Sigmoid colon (tissue), 7 donors: ENCODE data around the gene ZNF335. TPM values are rescaled to one million over a fixed set of nuclear protein-coding genes. Genes with fewer than 3 reads are reported as not detected.
A peak's percentile ranks its signal among the peaks of the same experiment; 100 is the strongest.

Experiments
- DNase-seq: peaks from one replicate; pipeline ENCODE4 v3.0.0-alpha.2; 2019
- H3K27ac ChIP-seq, 4 donors: fragments of 200-600 bp; sonication (generic); one replicate each; pipeline ENCODE4 v1.5.1; 2016 to 2019; ENCODE audit warnings: mild to moderate bottlenecking in 1 of 4
- H3K27me3 ChIP-seq, 3 donors: fragments of 200-600 bp; sonication (generic); one replicate each; pipeline ENCODE4 v1.5.1; 2019; ENCODE audit warnings: mild to moderate bottlenecking in 1 of 3
- H3K36me3 ChIP-seq, 4 donors: fragments of 200-600 bp; sonication (generic); one replicate each; pipeline ENCODE4 v1.5.1; 2016 to 2019
- H3K4me1 ChIP-seq, 4 donors: fragments of 200-600 bp; sonication (generic); one replicate each; pipeline ENCODE4 v1.5.1; 2017 to 2019
- H3K4me3 ChIP-seq, 4 donors: fragments of 200-600 bp; sonication (generic); one replicate each; pipeline ENCODE4 v1.5.1; 2017 to 2019; ENCODE audit warnings: mild to moderate bottlenecking in 2 of 4, moderate library complexity in 1 of 4
- H3K9me3 ChIP-seq, 4 donors: fragments of 200-600 bp in 3 of 4; sonication (generic) in 3 of 4; one replicate each; pipeline versions ENCODE4 v1.5.1 to v1.6.1; 2013 to 2019
- CTCF ChIP-seq, 4 experiments: fragments of 450-650 bp in 3 of 4; fragments of 200-600 bp in 1 of 4; IDR thresholded peaks; one replicate each; pipeline ENCODE4 v1.5.1; 2016 to 2019; ENCODE audit warnings: antibody characterized with exemption in 4 of 4, mild to moderate bottlenecking in 3 of 4, moderate library complexity in 2 of 4
- EP300 ChIP-seq, 4 donors: sonication (generic); formaldehyde crosslinking; IDR thresholded peaks; one replicate each; pipeline ENCODE4 v1.6.1; 2017; ENCODE audit warnings: antibody characterized with exemption in 4 of 4
- POLR2A ChIP-seq, 2 donors: fragments of 450-650 bp; IDR thresholded peaks; one replicate each; pipeline ENCODE4 v1.6.1; 2016; ENCODE audit warnings: antibody characterized with exemption in 2 of 2, mild to moderate bottlenecking in 2 of 2, moderate library complexity in 2 of 2
- POLR2AphosphoS5 ChIP-seq, 4 donors: sonication (generic); formaldehyde crosslinking; IDR thresholded peaks; one replicate each; pipeline ENCODE4 v1.6.1; 2017; ENCODE audit warnings: antibody characterized with exemption in 4 of 4
- WGBS, 2 donors: extraction: QIAGEN DNeasy Blood & Tissue Kit; methylation state at CpG; one replicate each; pipeline ENCODE4 v1.1.7; 2013; 5-methylcytosine and 5-hydroxymethylcytosine counted together
- intact Hi-C: fragments of 100-400 bp; cut with DNase I; formaldehyde crosslinking; loops from one replicate; pipeline ENCODE4 v1.15.1; 2023
- polyA plus RNA-seq, 3 donors: library from polyadenylated mRNA; stranded (reverse); fragments of 200-250 nt; gene quantifications; one replicate each; pipeline ENCODE4 v1.2.3, GENCODE V29; 2013
- total RNA-seq, 4 donors: library from RNA; depleted of rRNA; stranded (reverse); fragments of >200 nt; gene quantifications; one replicate each; pipeline ENCODE4 v1.1.0, GENCODE V29; 2016
- donor health status: healthy with polysubstance abuse.
- donor health status: Bipolar disorder and iron deficiency.
- donor health status: healthy.

Gene ZNF335
- total and polyA plus RNA-seq, 7 donors, result 5.4 to 24.4 (median 12.5) TPM

GRCh38 chr20:45972500-45973183 is 639 bp upstream of the ZNF335 start:
- intact Hi-C loops, result loop anchor here (1.0 to 5.0 kb wide), 4 partner anchors 37 to 140 kb away; partner anchors contain the start of genes CTSA, NCOA5, NEURL2 and SNX21
- Histone ChIP-seq H3K27ac (peak overlapping the region; percentile 92 to 99 (median 98)), H3K27me3 (no peaks in the 10 kb centered on the region), H3K9me3 (no peaks in the 10 kb centered on the region), H3K36me3 (peaks cover 12 to 20% (median 18%) of the 10 kb centered on the region in 4 donors), H3K4me3 (peak overlapping the region; percentile 65 to 92 (median 77)), H3K4me1 (peaks cover 0 to 36% (median 25%) of the 10 kb centered on the region in 4 donors)
- 39 to 40% methylated on average over 29 of the region's 29 CpGs for WGBS, 2 donors
- DNase-seq, result peak; percentile 65
- TF ChIP-seq POLR2AphosphoS5 (IDR thresholded peaks at IDR 0.05), result no peak
- no peak for TF ChIP-seq CTCF (IDR thresholded peaks at IDR 0.05)
- no peak for TF ChIP-seq POLR2A (IDR thresholded peaks at IDR 0.05)
- TF ChIP-seq EP300 (IDR thresholded peaks at IDR 0.05), result no peak

- Histone ChIP-seq H3K9me3 (no peaks in the 10 kb centered on the region), H3K27me3 (no peaks in the 10 kb centered on the region), H3K4me1 (peaks cover 0 to 36% (median 25%) of the 10 kb centered on the region in 4 donors), H3K27ac (peak overlapping the region; percentile 92 to 99 (median 98)), H3K36me3 (peaks cover 24 to 33% (median 29%) of the 10 kb centered on the region in 4 donors), H3K4me3 (peak overlapping the region; percentile 65 to 92 (median 77))
- DNase-seq, result no peak
- intact Hi-C loops, result loop anchor here (5.0 kb wide), 1 partner anchor 139 kb away; the partner anchor contains the start of gene SNX21
- 0 to 1% methylated on average over 14 of the region's 14 CpGs for WGBS, 2 donors
- TF ChIP-seq POLR2A (IDR thresholded peaks at IDR 0.05), result no peak
- TF ChIP-seq EP300 (IDR thresholded peaks at IDR 0.05), result no peak
- peak in 1 of 4 donors; percentile 15 for TF ChIP-seq POLR2AphosphoS5 (IDR thresholded peaks at IDR 0.05)
Measured at GRCh38 chr20:45971425-45971674, 653 bp downstream of the ZNF335 start.

DNA sequence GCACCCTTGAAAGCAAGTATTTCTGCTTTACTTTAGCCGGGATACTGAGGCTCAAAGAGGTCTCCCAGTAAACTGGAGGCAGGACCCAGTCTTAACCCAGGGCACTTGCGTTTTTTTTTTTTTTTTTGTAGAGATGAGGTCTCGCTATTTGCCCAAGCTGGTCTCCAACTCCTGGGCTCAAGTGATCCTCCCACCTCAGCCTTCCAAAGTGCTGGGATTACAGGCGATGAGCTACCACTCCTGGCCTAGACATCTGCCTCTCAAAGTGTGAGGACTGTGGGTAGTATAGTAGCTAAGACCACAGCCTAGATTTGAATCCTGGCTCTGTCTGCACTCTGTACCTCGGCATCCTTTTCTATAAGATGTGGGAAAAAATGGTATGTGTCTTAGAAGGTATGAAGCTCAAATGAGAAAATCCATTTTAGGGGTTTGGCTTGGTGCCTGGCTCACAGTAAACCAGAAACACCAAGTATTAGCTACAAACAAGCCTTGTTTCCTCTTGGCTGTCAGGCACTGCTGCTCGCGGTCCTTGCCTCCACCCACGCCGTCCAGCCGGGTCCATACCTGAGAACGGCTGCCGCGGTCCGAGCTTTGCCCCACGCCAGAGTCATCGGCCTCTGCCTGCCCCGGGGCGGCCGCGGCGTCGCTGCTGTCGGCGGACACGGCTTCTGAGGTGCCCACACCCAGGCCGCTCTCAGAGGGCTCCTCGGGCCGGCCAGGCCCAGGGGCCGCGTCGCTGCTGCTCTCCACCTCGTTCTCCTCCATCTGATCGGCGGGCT is 1.2 kb downstream of the ZNF335 start:
- intact Hi-C loops, result loop anchor here (5.0 kb wide), 1 partner anchor 139 kb away; the partner anchor contains the start of gene SNX21
- Histone ChIP-seq H3K27me3 (no peaks in the 10 kb centered on the region), H3K9me3 (no peaks in the 10 kb centered on the region), H3K27ac (peak overlapping the region; percentile 92 to 99 (median 98)), H3K4me1 (peaks cover 0 to 36% (median 25%) of the 10 kb centered on the region in 4 donors), H3K4me3 (peak overlapping the region; percentile 65 to 92 (median 77)), H3K36me3 (peaks cover 26 to 38% (median 32%) of the 10 kb centered on the region in 4 donors)
- no peak for DNase-seq
- 5 to 11% methylated on average over 34 of the region's 34 CpGs for WGBS, 2 donors
- TF ChIP-seq CTCF (IDR thresholded peaks at IDR 0.05), result no peak
- no peak for TF ChIP-seq EP300 (IDR thresholded peaks at IDR 0.05)
- no peak for TF ChIP-seq POLR2AphosphoS5 (IDR thresholded peaks at IDR 0.05)
- TF ChIP-seq POLR2A (IDR thresholded peaks at IDR 0.05), result no peak

DNA sequence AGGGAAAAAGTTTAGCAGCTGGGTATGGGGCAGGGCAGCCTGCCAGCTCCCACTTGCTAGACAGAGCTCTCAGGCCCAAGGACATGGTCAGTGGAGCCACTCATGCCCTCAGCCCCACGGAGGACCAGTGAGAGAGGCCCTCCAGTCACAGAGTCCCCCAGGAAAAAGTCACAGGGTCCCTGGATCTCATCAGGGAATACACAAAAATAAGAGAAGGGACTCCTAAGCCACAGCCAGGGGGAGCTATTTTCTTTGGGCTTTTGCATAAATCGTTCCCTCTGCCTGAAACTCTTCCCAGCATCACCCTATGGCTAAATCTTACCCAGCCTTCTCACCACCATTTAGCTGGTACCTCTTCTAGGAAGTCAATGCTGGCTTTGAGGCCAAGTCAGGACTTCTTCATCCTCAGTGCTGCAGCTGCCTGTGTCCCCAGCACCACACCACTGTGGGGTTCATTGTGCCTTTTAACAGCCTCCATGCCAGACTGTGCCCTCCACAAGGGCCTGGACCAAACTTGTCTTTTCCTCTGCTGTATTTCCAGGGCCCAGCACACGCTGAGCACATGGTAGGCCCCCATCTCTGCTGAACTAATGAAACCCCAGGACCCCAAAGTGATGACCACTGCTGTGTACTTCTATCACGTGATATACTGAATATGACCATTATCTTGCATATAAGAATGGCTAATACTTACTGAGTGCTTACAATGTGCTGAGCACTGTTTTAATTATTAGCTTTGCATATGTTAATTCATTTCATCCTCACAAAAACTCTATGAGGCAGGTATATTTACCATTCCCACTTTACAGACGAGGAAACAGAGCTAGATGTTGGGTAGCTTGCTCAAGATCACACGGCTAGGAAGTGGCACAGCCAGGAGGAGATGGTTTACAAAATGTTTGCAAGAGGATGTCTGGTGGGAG is 2.0 kb downstream of the ZNF335 start:
- Histone ChIP-seq H3K27me3 (no peaks in the 10 kb centered on the region), H3K4me1 (peaks cover 0 to 36% (median 25%) of the 10 kb centered on the region in 4 donors), H3K4me3 (peak overlapping the region in 3 of 4 donors; percentile 65 to 83 (median 71)), H3K36me3 (peaks cover 26 to 47% (median 40%) of the 10 kb centered on the region in 4 donors), H3K27ac (peak overlapping the region; percentile 92 to 99 (median 98)), H3K9me3 (no peaks in the 10 kb centered on the region)
- 49% methylated on average over 6 of the region's 6 CpGs for WGBS, 2 donors
- intact Hi-C loops, result loop anchor here (5.0 kb wide), 1 partner anchor 138 kb away; the partner anchor contains the start of gene SNX21
- peak; percentile 57 for DNase-seq
- TF ChIP-seq CTCF (IDR thresholded peaks at IDR 0.05) (peak in 2 of 4 experiments; percentile 43 to 55), POLR2A (IDR thresholded peaks at IDR 0.05) (no peak)
